IMR-90 (cell line): Measurements from ENCODE around the gene HMX1.

Experiments used
- BHLHE40 ChIP-seq: fragments of 150-350 bp; IDR thresholded peaks from 2 replicates; pipeline ENCODE4 v1.6.1; 2016; ENCODE audit warnings: mild to moderate bottlenecking, low read depth, low read length
- CEBPB ChIP-seq: IDR thresholded peaks from 2 replicates; pipeline ENCODE4 v1.6.1; 2012; ENCODE audit warnings: low read depth, low read length, improper control_type of control experiment
- CTCF ChIP-seq: conservative IDR thresholded peaks from 2 replicates; pipeline ENCODE4 v1.5.1; 2012; ENCODE audit warnings: mild to moderate bottlenecking, low read depth, low read length, improper control_type of control experiment
- ELK1 ChIP-seq: fragments of 150-350 bp; IDR thresholded peaks from 2 replicates; pipeline ENCODE4 v1.6.1; 2016; ENCODE audit warnings: low read depth, mild to moderate bottlenecking, low read length, moderate library complexity, borderline replicate concordance
- FOS ChIP-seq: fragments of 150-350 bp; IDR thresholded peaks from 2 replicates; pipeline ENCODE4 v1.6.1; 2016; ENCODE audit warnings: low read depth, low read length
- MAFK ChIP-seq: IDR thresholded peaks from 2 replicates; pipeline ENCODE4 v1.6.1; 2012; ENCODE audit warnings: low read depth, low read length, improper control_type of control experiment
- MAZ ChIP-seq: IDR thresholded peaks from 2 replicates; pipeline ENCODE4 v1.6.1; 2012; ENCODE audit warnings: low read depth, mild to moderate bottlenecking, low read length, improper control_type of control experiment, moderate library complexity, borderline replicate concordance
- NFE2L2 ChIP-seq: fragments of 150-350 bp; IDR thresholded peaks from 2 replicates; pipeline ENCODE4 v1.6.1; 2016; ENCODE audit warnings: low read depth, mild to moderate bottlenecking, low read length
- POLR2A ChIP-seq: IDR thresholded peaks from 2 replicates; pipeline ENCODE4 v1.6.1; 2012; ENCODE audit warnings: mild to moderate bottlenecking, low read depth, low read length
- RAD21 ChIP-seq: IDR thresholded peaks from 2 replicates; pipeline ENCODE4 v1.6.1; 2012; ENCODE audit warnings: low read length, improper control_type of control experiment
- RCOR1 ChIP-seq: IDR thresholded peaks from 2 replicates; pipeline ENCODE4 v1.6.1; 2012; ENCODE audit warnings: mild to moderate bottlenecking, low read length, improper control_type of control experiment; ENCODE audit not compliant: insufficient replicate concordance
- RFX5 ChIP-seq: IDR thresholded peaks from 2 replicates; pipeline ENCODE4 v1.8.0; 2012; ENCODE audit warnings: low read depth, mild to moderate bottlenecking, low read length, moderate library complexity
- SMC3 ChIP-seq: fragments of 150-350 bp; IDR thresholded peaks from 2 replicates; pipeline ENCODE4 v1.6.1; 2016; ENCODE audit warnings: low read depth, mild to moderate bottlenecking, antibody characterized with exemption, low read length, moderate library complexity
- USF2 ChIP-seq: fragments of 150-350 bp; IDR thresholded peaks from 2 replicates; pipeline ENCODE4 v1.6.1; 2017; ENCODE audit warnings: mild to moderate bottlenecking, antibody characterized with exemption, low read length, low read depth

GRCh38 chr4:8912506-8912905 lies 40.9 kb upstream of the HMX1 start:
- TF ChIP-seq CTCF: no peak
- TF ChIP-seq FOS: no peak
- no peak for TF ChIP-seq POLR2A
- no peak for TF ChIP-seq MAZ
- TF ChIP-seq RAD21: no peak
- no peak for TF ChIP-seq MAFK
- TF ChIP-seq USF2: no peak
- TF ChIP-seq ELK1: no peak
- TF ChIP-seq CEBPB: no peak
- no peak for TF ChIP-seq RFX5
- TF ChIP-seq BHLHE40: no peak
- no peak for TF ChIP-seq NFE2L2
- no peak for TF ChIP-seq RCOR1
- TF ChIP-seq SMC3: no peak
